Immature natural killer cell (primary cell): ENCODE measurements around the gene TANGO2. TPM values are rescaled to one million over a fixed set of nuclear protein-coding genes. Genes with fewer than 3 reads are reported as not detected.

ENCODE experiments used
- DNase-seq, 3 donors: peaks; one replicate each; pipeline ENCODE4 v3.0.0; 2022; ENCODE audit warnings: mixed read lengths in 1 of 3
- H3K27ac Mint-ChIP-seq, 6 donors: one replicate each; pipeline ENCODE4 v1.8.0; 2020; ENCODE audit warnings: mixed read lengths in 6 of 6, mild to moderate bottlenecking in 5 of 6, inconsistent platforms in 4 of 6, moderate library complexity in 3 of 6
- H3K27me3 Mint-ChIP-seq, 3 donors: one replicate each; pipeline ENCODE4 v1.8.0; 2020 to 2021; ENCODE audit warnings: low read depth in 3 of 3, mild to moderate bottlenecking in 3 of 3, mixed read lengths in 3 of 3, moderate library complexity in 3 of 3, inconsistent platforms in 1 of 3
- H3K36me3 Mint-ChIP-seq, 3 donors: one replicate each; pipeline ENCODE4 v1.8.0; 2020; ENCODE audit warnings: mixed read lengths in 3 of 3, inconsistent platforms in 2 of 3, mild to moderate bottlenecking in 2 of 3
- H3K4me1 Mint-ChIP-seq, 2 donors: one replicate each; pipeline ENCODE4 v1.8.0; 2020; ENCODE audit warnings: inconsistent platforms in 2 of 2, mild to moderate bottlenecking in 2 of 2, mixed read lengths in 2 of 2, moderate library complexity in 1 of 2
- H3K4me3 Mint-ChIP-seq, 5 donors: one replicate each; pipeline ENCODE4 v1.8.0; 2020; ENCODE audit warnings: mild to moderate bottlenecking in 5 of 5, mixed read lengths in 5 of 5, inconsistent platforms in 3 of 5, moderate library complexity in 3 of 5
- H3K9me3 Mint-ChIP-seq, 6 donors: one replicate each; pipeline ENCODE4 v1.8.0; 2020; ENCODE audit warnings: mild to moderate bottlenecking in 6 of 6, mixed read lengths in 6 of 6, inconsistent platforms in 4 of 6, moderate library complexity in 3 of 6
- polyA plus RNA-seq, 3 donors: library from polyadenylated mRNA; unstranded; fragments of 300-500 nt; fragmentation: Illumina TruSeq; gene quantifications; one replicate each; pipeline ENCODE4 v1.2.3, GENCODE V29; 2021

TANGO2 gene
- polyA plus RNA-seq, 3 donors from 2014 or later, result 43.3 to 68.6 (median 56.6) TPM

DNA sequence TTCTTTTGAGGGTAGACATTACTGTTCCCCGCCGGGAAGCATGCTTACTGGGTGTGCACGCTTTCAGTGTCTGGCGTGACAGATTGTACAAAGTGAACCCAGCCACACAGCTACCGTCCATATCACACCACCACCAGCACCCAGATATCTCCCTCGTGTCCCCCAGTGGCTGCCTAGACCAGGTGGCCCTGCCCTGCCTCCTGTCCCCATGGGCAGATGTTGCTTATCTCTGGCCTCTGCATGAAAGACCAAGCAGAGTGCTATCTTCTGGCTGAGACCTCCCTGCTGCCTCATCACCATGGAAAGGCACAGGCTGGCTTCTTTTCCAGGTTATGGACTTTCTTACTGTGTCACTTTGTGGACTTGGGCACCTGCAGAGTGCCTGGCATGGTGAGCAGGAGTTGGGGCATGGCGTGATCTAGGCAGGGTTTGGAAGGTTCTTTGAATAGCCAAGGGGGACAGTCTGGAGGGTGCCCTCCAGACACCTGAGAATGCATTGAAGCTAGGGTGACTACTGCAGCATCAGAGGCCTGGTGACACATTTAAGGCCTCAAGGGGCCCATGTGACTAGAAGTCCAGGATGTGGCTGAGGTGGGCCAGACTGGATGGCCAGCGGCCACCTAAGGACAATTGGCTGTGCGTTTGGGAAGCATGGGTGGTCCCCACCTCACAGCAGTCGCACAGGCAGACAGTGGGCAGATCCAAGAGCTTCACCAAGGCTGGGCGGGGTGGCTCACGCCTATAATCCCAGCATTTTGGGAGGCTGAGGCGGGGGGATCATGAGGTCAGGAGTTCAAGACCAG is 4.7 kb downstream of the TANGO2 start:
- Mint-ChIP-seq H3K27me3 (peaks cover 0 to 13% (median 4%) of the 10 kb centered on the region in 3 donors), H3K36me3 (peaks cover 0 to 3% (median 0%) of the 10 kb centered on the region in 3 donors), H3K9me3 (no peaks in the 10 kb centered on the region), H3K27ac (peak overlapping the region in 2 of 6 donors; percentile 26 to 62), H3K4me3 (no peak overlapping the region), H3K4me1 (peaks cover 47 to 48% of the 10 kb centered on the region in 2 donors)
- no peak for DNase-seq

DNA sequence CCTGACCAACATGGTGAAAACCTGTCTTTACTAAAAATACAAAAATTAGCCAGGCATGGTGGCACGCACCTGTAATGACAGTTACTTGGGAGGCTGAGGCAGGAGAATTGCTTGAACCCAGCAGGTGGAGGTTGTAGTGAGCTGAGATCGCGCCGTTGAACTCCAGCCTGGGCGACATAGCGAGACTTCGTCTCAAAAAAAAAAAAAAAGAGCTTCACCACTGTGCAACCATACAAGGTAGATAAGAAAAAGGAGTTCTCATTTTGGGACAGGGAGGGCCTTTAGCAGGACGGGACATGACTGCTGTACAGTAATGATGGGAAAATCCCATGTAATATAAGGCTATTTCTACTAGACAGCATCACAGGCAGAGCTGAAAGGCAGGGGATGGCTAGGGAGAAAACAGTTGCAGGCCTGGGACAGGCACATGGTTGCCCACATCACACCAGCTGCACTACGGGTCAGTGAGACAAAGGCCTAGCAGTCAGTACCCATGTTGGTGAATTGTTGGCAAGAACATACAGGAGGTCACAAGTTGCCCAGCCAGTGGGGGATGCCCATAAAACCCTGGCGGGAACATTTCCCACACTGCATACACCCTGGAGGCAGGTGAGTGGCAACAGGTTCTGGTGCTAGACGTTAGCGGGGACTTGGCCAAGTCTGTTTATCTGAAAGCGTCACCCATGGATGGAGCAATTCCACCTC is 5.4 kb downstream of the TANGO2 start:
- DNase-seq, result no peak
- peak overlapping the region in 2 of 6 donors; percentile 29 to 44 for H3K27ac Mint-ChIP-seq
- H3K9me3 Mint-ChIP-seq, result no peaks in the 10 kb centered on the region
- H3K27me3 Mint-ChIP-seq, result peaks cover 0 to 11% (median 1%) of the 10 kb centered on the region in 3 donors
- peaks cover 47 to 49% of the 10 kb centered on the region in 2 donors for H3K4me1 Mint-ChIP-seq
- peaks cover 0 to 3% (median 0%) of the 10 kb centered on the region in 3 donors for H3K36me3 Mint-ChIP-seq
- H3K4me3 Mint-ChIP-seq, result no peak overlapping the region

DNA sequence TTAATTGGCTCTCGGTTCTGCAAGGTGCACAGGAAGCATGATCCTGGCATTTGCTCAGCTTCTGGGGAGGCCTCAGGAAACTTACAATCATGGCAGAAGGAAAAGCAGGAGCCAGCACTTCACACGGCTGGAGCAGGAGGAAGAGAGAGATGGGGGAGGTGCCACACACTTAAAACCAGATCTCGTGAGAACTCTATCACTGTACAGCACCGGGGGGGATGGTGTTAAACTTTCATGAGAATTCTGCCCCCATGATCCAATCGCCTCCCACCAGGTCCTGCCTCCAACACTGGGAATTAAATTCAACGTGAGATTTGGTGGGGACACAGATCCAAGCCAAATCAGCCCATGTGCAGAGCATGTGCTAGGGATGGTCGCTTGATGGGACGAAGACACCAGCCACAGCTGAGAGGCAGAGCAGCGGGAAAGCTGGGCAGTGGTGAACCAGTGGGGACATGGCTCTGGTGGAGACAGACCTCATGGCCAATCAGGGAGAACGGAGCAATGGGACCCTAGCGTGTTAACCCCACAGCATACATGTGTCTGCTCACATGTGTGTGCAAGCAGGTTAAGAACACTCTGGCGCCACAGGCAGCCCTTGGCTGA is 6.2 kb downstream of the TANGO2 start:
- Mint-ChIP-seq H3K4me1 (peaks cover 47 to 50% of the 10 kb centered on the region in 2 donors), H3K4me3 (no peak overlapping the region), H3K36me3 (peaks cover 0 to 3% (median 0%) of the 10 kb centered on the region in 3 donors), H3K27ac (peak overlapping the region in 2 of 6 donors; percentile 12 to 78), H3K27me3 (peaks cover 0 to 6% (median 0%) of the 10 kb centered on the region in 3 donors), H3K9me3 (no peaks in the 10 kb centered on the region)
- no peak for DNase-seq

DNA sequence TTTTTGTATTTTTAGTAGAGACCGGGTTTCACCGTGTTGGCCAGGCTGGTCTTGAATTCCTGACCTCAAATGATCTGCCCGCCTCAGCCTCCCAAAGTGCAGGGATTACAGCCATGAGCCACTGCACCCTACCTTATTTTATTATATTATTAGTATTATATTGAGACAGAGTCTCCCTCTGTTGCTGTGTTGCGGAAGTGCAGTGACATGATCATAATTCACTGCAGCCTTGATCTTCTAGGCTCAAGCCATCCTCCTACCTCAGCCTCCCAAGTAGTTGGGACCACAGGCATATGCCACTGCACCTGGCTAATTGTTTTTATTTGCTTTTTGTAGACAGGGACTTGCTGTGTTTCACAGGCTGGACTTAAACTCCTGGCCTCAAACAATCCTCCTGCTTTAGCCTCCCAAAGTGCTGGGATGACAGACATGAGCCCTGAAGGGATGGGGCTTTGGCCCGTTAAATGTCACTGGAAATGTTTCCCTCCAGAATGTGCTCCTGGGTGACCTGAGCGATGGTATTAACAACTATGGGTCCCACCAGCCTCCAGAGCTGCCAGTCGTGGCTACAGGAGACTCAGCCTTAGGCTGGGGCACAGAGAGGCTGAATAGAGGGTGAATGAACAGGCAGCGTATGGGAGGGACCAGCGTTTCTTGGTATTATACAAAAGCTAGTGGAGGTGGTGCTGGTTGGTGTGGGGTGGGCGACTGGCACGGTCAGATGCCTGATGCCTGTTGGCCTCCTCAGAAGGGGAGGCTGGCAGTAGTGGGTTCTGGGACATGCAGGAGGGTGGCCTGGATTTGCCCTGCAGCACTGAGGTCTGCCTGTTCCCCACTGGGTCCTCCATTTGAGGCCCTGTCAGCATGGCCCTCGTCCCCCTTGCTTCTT is 7.3 kb downstream of the TANGO2 start:
- no peak overlapping the region for H3K27ac Mint-ChIP-seq

DNA sequence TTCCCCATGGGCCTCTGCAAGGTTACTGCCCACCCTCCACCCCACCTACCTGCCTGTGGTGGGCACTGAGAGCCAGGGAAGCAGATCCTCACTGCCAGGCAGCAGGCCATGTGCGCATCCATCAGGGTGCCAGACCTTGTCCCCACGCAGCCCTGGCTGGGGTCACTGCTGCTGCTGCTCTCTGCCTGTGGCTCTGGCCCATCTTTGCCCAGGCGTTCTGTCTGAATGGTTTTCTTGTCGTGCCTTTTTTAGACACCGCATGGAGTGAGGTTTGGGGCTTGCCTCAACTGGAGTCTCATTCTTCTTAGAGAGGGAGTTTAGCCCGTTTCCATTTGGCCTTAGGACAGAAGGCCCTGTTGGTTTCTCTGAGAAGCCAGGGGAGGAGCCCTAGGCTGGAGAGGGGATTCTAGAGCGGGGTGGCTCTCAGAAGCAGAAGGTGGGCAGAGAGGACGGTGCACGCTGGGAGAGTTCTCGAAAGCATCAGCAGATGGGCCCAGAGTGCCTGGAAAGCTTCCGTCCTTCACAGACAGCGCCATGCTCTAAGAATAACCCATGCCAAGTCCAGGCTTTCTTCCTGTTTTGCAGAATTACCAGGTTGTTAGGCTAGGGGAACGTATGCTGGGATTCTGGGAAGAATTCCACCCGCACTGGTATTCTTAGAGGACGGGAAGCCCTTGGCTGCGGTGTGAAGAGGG is 8.1 kb downstream of the TANGO2 start:
- Mint-ChIP-seq H3K36me3 (no peaks in the 10 kb centered on the region), H3K4me1 (peaks cover 46 to 47% of the 10 kb centered on the region in 2 donors), H3K27ac (peak overlapping the region in 2 of 6 donors; percentile 34 to 54), H3K4me3 (no peak overlapping the region), H3K9me3 (no peaks in the 10 kb centered on the region), H3K27me3 (peaks cover 0 to 3% (median 0%) of the 10 kb centered on the region in 3 donors)
- DNase-seq, result no peak

More for the DNA sequence above, 7.3 kb downstream of the TANGO2 start:
- no peaks in the 10 kb centered on the region for H3K9me3 Mint-ChIP-seq
- peaks cover 0 to 2% (median 0%) of the 10 kb centered on the region in 3 donors for H3K36me3 Mint-ChIP-seq
- H3K27me3 Mint-ChIP-seq, result peaks cover 0 to 3% (median 0%) of the 10 kb centered on the region in 3 donors
- no peak overlapping the region for H3K4me3 Mint-ChIP-seq
- H3K4me1 Mint-ChIP-seq, result peaks cover 45 to 47% of the 10 kb centered on the region in 2 donors
- DNase-seq, result no peak

DNA sequence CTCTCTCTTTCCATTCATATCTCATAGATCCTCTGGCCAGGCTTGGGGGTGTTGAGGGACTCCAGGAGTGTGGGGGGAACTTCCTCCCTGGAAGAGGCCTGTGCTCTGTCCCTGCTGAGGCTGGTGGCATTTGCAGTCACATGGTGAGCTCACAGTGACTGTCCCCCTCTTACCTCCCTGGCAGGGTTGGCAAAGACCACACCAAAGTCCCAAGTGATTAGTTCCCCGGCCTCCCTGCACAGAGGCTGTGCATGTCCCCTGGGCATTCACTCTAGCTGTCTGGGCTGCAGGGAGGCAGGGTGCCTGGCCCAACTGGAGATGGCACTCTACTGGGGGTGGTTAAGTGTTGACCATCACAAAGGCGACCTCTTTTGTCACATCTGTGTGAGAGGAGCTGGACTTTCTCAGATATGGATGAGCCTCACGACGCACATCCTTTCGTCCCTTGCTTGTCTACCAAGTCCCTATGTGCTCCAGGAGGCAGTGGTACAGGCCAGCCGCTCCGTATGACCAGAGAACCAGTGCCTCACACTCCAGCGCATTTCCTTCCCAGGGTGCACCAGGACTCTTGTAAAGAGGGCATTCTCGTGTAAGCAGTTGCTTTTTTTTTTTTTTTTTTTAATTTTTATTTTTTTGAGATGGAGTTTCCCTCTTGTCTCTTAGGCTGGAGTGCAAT is 8.8 kb downstream of the TANGO2 start:
- no peak for DNase-seq
- Mint-ChIP-seq H3K27ac (no peak overlapping the region), H3K9me3 (no peaks in the 10 kb centered on the region), H3K4me1 (peaks cover 41 to 52% of the 10 kb centered on the region in 2 donors), H3K36me3 (peaks cover 0 to 3% (median 0%) of the 10 kb centered on the region in 3 donors), H3K4me3 (no peak overlapping the region), H3K27me3 (peaks cover 0 to 3% (median 0%) of the 10 kb centered on the region in 3 donors)

DNA sequence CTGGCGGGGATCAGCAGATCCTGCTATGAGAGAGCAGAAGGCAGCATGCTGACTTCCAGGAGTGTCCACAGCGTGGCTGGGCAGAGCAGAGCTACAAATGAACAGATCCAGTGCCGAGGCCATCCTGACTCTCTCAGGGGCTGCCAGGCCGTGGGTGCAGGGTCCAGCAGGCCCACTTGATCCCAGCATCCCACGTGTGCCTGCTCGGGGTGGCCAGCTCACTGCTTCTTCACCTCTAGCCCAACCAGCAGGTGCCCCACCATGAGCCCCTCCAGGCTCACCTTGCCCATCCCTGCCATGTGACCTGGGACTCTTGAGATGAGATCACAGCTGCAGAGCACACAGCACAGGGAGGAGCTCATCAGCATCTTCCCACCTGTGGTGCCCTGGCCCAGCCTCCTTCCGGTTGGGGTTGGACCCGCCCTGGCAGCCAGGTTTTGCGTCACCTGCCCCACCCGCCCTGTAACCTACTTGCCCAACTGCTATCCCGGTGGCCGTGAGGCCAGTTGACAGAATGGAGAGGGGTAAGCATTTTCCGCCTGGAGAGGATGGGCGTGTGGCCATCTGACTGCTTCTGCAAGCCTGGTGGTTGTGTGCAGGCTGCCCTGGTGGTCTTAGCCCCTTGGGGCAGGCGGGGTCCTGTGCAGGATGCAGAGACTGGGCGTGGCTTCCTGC is 11.0 kb downstream of the TANGO2 start:
- peak overlapping the region in 3 of 6 donors; percentile 2 to 64 (median 21) for H3K27ac Mint-ChIP-seq
- no peaks in the 10 kb centered on the region for H3K9me3 Mint-ChIP-seq
- peaks cover 37 to 38% of the 10 kb centered on the region in 2 donors for H3K4me1 Mint-ChIP-seq
- peaks cover 0 to 3% (median 0%) of the 10 kb centered on the region in 3 donors for H3K36me3 Mint-ChIP-seq
- peaks cover 0 to 3% (median under 1%) of the 10 kb centered on the region in 3 donors for H3K27me3 Mint-ChIP-seq
- no peak for DNase-seq
- peak overlapping the region in 2 of 5 donors; percentile 21 to 34 for H3K4me3 Mint-ChIP-seq

DNA sequence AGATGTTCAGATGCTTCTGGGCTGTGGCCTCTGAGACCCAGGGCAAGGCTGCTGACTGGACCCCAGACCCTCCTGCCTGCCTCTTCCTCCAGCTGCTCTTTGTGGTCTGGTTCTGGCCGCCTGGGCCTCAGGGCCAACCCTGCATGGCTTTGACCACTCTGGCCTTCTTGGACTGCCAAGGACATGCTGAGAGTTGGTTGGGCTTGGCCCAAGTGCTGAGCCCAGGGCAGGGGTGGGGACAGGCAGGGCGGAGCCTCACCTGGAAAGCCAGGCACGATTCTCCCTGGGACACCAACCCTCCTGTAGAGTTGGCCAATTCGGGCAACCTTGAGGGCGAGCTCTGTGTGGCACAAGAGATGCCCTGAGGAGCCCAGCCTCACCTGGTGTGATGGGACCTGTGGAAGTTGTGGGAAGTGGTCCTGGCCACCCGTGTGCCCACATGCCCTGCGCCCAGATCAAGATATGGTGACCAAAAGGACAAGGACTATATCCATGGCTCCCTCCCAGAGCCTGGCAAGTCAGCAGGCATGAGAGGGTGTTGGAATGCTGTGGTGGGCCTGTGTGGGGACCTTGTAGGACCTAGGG is 11.6 kb downstream of the TANGO2 start:
- no peak overlapping the region for H3K4me3 Mint-ChIP-seq
- peak overlapping the region in 2 of 6 donors; percentile 34 to 62 for H3K27ac Mint-ChIP-seq

DNA sequence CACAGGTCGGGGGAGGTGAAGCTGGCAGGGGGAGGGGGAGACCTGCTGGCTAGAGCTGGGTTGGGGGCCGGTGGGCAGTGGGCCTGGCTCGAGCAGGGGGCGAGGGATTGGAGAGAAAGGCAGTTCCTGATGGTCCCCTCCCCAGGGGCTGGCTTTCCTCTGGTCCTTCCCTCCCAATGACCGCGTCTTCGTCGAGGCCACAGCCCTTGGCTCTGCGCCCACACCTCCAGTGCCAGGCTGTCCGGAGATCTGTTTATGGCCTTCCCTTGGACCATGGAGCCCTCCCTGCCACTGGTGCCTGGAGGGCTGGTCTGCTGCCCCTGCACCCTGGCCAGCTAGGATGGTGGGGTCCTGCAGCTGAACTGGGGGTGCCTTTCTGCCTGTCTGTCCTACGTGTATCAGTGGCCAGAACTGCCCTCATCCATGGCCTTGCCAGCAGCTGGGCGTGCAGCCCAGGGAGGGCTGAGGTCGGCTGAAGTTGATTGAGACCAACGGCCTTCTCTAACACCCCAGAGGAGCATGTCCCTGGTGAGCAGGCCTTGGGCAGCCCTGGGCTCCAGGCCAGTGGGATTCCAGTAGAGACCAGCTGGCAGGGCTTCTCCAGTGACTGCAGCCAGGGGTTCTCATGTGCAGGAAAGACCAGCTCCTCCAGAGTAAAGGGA is 12.3 kb downstream of the TANGO2 start:
- Mint-ChIP-seq H3K27ac (no peak overlapping the region), H3K27me3 (peaks cover 0 to 2% (median 0%) of the 10 kb centered on the region in 3 donors), H3K4me3 (no peak overlapping the region), H3K4me1 (peaks cover 33 to 34% of the 10 kb centered on the region in 2 donors), H3K36me3 (peaks cover 0 to 12% (median 0%) of the 10 kb centered on the region in 3 donors), H3K9me3 (no peaks in the 10 kb centered on the region)
- no peak for DNase-seq

More for the DNA sequence above, 11.6 kb downstream of the TANGO2 start:
- peaks cover 0 to 2% (median 0%) of the 10 kb centered on the region in 3 donors for H3K27me3 Mint-ChIP-seq
- peaks cover 0 to 8% (median 0%) of the 10 kb centered on the region in 3 donors for H3K36me3 Mint-ChIP-seq
- H3K9me3 Mint-ChIP-seq, result no peaks in the 10 kb centered on the region
- H3K4me1 Mint-ChIP-seq, result peaks cover 33 to 36% of the 10 kb centered on the region in 2 donors
- DNase-seq, result no peak

DNA sequence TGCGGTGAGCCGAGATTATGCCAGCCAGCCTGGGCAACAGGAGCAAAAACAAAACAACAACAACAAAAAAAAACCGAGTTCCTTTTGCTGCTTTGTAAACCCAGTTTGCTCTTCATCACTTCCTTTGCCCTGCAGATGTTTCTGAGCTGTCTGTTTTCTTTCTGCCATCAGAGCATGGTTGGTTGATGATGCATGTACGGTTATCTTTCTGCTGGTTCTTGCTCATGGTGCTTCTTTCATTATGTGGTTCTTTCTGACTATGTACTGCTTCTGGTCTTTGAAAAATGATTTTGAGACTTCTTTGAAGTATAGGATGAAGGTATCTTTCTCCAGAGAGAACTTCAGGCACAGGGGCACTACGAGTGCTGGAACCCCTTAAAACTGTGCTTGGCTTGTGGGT is 13.2 kb downstream of the TANGO2 start:
- H3K27ac Mint-ChIP-seq, result peak overlapping the region in 3 of 6 donors; percentile 0 to 27 (median 6)
- peaks cover 0 to 12% (median 0%) of the 10 kb centered on the region in 3 donors for H3K36me3 Mint-ChIP-seq
- H3K9me3 Mint-ChIP-seq, result no peaks in the 10 kb centered on the region
- DNase-seq, result no peak
- no peak overlapping the region for H3K4me3 Mint-ChIP-seq
- H3K4me1 Mint-ChIP-seq, result peaks cover 27 to 30% of the 10 kb centered on the region in 2 donors
- H3K27me3 Mint-ChIP-seq, result peaks cover 0 to 2% (median 0%) of the 10 kb centered on the region in 3 donors
